ENCODE data around the gene ZP1.
"Not testable (repeated sequence)": the region's sequence is repeated elsewhere in the genome, so short reads cannot be mapped to it uniquely, and the experiment has no call there.

- not testable (repeated sequence) for TF ChIP-seq EZH2 (IDR thresholded peaks at IDR 0.05; ENCODE audit: insufficient read depth, poor library complexity, severe bottlenecking); EZH2phosphoT487 (IDR thresholded peaks at IDR 0.05; ENCODE audit: insufficient read depth, low read depth)
Observed at GRCh38 chr11:60823745-60824306, 43.5 kb upstream of the ZP1 start.

All from GM23248 (cell line).